Left ventricle myocardium inferior (tissue), 1 donor: ENCODE results near the gene GFER. TPM values are rescaled to one million over a fixed set of nuclear protein-coding genes. Genes with fewer than 3 reads are reported as not detected.
A peak's percentile ranks its signal among the peaks of the same experiment; 100 is the strongest.

Experiments used
- DNase-seq: peaks from one replicate; pipeline ENCODE4 v3.0.0-alpha.2; 2020
- H3K27ac ChIP-seq: fragments of 200-600 bp; replicated peaks from 2 replicates; pipeline ENCODE4 v1.8.0; 2021
- H3K27me3 ChIP-seq: fragments of 200-600 bp; 2 replicates; pipeline ENCODE4 v1.8.0; 2021; ENCODE audit warnings: low read depth
- H3K36me3 ChIP-seq: fragments of 200-600 bp; 2 replicates; pipeline ENCODE4 v1.8.0; 2021
- H3K4me1 ChIP-seq: fragments of 200-600 bp; 2 replicates; pipeline ENCODE4 v1.8.0; 2021
- H3K4me3 ChIP-seq: fragments of 200-600 bp; 2 replicates; pipeline ENCODE4 v1.8.0; 2021; ENCODE audit warnings: mild to moderate bottlenecking, moderate library complexity
- H3K9me3 ChIP-seq: fragments of 200-600 bp; replicated peaks from 2 replicates; pipeline ENCODE4 v1.8.0; 2021
- intact Hi-C: fragments of 100-400 bp; cut with micrococcal nuclease; formaldehyde crosslinking; loops from one replicate; pipeline ENCODE4 v1.11.0; 2022
- total RNA-seq: library from RNA; stranded (reverse); fragmentation: NEBNext Ultra II Directional; extraction: Animal tissue kit (Norgen Biotek cat#: 25700); gene quantifications from one replicate; pipeline ENCODE4 v1.2.1, GENCODE V29; 2021
- TF ChIP-seq, protein P1 (sequence below): fragments of 200-600 bp; IDR thresholded peaks from 2 replicates; pipeline ENCODE4 v1.8.0; 2021; ENCODE audit warnings: antibody characterized with exemption, mild to moderate bottlenecking, borderline replicate concordance
- donor health status: DM: no; HTN: yes; CAD: no; lungs with severe emphysema.

GFER gene
- total RNA-seq, 1 donor from 2014 or later: 23.3 TPM

DNA sequence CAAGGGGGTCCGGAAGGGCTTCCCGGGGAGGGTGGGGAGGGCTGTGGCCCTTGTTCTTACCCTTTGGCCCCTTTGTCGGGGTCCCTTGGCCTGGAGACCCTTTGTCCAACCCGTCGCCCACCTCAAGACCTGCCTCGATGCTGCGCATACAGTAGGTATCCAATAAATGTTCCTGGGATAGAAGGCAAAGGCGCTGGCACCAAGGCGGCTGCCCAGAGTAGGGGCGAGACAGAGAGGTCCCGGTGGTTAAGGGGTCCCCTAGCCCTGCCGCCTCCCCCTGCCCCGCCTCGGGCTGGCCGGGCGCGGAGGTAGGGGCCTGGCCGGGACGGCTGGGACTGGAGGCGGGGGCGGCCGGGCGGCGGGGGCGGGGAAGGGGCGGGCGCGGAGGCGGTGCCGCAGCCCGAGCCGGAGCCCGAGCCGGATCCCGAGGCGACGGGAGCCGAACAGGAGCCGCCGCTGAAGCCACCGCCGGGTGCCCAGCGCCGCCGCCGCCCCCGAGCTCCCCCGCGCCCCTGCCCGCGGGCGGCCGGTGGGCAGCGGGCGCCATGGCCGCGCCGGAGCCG, 42.5 kb downstream of the GFER start, which contains the start of gene NHERF2:
TSS of gene NHERF2 (plus strand) at position 442 of the 563 bp plus-strand sequence. CDS start at position 546, 104 bp downstream.
- H3K9me3 ChIP-seq: no peaks in the 10 kb centered on the region
- H3K36me3 ChIP-seq: peaks cover 12% of the 10 kb centered on the region
- peaks cover 74% of the 10 kb centered on the region for H3K4me1 ChIP-seq
- TF ChIP-seq, protein P1, sequence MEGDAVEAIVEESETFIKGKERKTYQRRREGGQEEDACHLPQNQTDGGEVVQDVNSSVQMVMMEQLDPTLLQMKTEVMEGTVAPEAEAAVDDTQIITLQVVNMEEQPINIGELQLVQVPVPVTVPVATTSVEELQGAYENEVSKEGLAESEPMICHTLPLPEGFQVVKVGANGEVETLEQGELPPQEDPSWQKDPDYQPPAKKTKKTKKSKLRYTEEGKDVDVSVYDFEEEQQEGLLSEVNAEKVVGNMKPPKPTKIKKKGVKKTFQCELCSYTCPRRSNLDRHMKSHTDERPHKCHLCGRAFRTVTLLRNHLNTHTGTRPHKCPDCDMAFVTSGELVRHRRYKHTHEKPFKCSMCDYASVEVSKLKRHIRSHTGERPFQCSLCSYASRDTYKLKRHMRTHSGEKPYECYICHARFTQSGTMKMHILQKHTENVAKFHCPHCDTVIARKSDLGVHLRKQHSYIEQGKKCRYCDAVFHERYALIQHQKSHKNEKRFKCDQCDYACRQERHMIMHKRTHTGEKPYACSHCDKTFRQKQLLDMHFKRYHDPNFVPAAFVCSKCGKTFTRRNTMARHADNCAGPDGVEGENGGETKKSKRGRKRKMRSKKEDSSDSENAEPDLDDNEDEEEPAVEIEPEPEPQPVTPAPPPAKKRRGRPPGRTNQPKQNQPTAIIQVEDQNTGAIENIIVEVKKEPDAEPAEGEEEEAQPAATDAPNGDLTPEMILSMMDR: no peak
- H3K27ac ChIP-seq: peak within 1 kb of the TSS; percentile 98
- peaks cover 12% of the 10 kb centered on the region for H3K27me3 ChIP-seq
- intact Hi-C loops: loop anchor here (10.0 kb wide), 1 partner anchor 118 kb away; the partner anchor contains the start of gene RAB26
- peak; percentile 55 for DNase-seq
- H3K4me3 ChIP-seq: peak within 1 kb of the TSS; percentile 91

DNA sequence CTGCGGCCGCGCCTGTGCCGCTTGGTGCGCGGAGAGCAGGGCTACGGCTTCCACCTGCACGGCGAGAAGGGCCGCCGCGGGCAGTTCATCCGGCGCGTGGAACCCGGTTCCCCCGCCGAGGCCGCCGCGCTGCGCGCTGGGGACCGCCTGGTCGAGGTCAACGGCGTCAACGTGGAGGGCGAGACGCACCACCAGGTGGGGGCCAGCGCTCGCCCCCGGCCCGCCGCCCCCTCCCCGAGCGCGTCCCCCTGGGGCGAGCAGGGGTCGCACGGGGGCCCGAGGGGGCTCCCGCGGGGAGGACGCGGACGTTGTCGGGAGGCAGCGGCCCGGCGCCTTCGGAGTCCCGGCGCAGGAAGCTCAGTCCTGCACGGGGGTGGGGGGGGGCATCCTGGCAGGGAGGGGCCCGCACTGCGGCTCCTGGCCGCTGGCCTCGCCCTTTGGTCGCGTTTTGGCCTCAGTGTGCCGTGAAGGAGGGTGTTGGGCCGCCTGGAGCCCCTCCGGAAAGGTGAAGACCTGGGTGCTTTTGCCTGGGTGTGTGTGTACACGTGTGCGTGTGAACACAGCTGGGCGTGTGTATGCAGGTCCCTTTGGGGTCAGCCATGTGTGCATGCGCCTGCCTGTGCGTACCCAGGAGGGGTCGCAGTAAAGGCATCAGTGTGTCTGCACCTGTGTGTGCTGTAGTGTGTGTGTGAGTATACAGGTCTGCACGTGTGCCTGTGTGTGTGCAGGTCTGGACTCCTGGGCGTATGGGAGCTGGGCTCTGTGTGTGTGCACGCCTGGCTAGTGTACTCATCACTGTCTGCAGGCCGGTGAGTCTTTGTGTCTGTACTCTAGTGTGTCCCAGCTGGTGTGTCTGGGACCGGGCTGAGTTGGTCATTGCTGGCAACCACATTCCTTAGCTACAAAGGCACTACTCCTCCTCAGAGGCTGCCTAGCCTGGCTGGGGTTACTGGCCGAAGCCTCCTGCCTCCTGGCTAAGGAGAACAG, 43.3 kb downstream of the GFER start:
- H3K9me3 ChIP-seq: no peaks in the 10 kb centered on the region
- TF ChIP-seq, protein P1: no peak
- H3K4me1 ChIP-seq: peaks cover 79% of the 10 kb centered on the region
- H3K27me3 ChIP-seq: peaks cover 4% of the 10 kb centered on the region
- H3K36me3 ChIP-seq: peaks cover 12% of the 10 kb centered on the region
- peak overlapping the region; percentile 98 for H3K27ac ChIP-seq
- intact Hi-C loops: loop anchor here (10.0 kb wide), 1 partner anchor 117 kb away; the partner anchor contains the start of gene RAB26
- DNase-seq: no peak
- peak overlapping the region; percentile 91 for H3K4me3 ChIP-seq

DNA sequence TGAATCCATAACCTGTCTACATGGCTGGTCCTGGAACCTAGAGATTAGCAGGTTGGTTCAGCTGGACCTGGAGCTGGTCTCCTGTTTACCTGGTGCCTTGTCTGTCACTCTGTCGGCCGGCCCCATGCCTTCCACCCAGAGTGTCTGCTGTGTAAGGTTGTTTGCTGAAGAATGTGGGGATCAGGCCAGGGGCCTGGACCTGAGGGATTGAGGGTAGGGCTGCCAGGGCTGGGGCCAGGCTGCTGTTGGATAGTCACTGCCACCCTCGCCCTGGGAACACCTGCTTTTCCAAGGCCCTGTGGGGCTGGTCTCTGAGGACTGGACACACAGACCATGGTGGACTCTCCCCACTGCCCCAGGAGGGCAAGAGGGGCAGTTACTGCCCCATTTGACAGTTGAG, 44.2 kb downstream of the GFER start:
- intact Hi-C loops: loop anchor here (10.0 kb wide), 1 partner anchor 117 kb away; the partner anchor contains the start of gene RAB26
- H3K9me3 ChIP-seq: no peaks in the 10 kb centered on the region
- peaks cover 12% of the 10 kb centered on the region for H3K36me3 ChIP-seq
- H3K4me3 ChIP-seq: peak overlapping the region; percentile 91
- peaks cover 80% of the 10 kb centered on the region for H3K4me1 ChIP-seq
- DNase-seq: no peak
- TF ChIP-seq, protein P1: no peak
- H3K27ac ChIP-seq: peak overlapping the region; percentile 98
- H3K27me3 ChIP-seq: no peaks in the 10 kb centered on the region

DNA sequence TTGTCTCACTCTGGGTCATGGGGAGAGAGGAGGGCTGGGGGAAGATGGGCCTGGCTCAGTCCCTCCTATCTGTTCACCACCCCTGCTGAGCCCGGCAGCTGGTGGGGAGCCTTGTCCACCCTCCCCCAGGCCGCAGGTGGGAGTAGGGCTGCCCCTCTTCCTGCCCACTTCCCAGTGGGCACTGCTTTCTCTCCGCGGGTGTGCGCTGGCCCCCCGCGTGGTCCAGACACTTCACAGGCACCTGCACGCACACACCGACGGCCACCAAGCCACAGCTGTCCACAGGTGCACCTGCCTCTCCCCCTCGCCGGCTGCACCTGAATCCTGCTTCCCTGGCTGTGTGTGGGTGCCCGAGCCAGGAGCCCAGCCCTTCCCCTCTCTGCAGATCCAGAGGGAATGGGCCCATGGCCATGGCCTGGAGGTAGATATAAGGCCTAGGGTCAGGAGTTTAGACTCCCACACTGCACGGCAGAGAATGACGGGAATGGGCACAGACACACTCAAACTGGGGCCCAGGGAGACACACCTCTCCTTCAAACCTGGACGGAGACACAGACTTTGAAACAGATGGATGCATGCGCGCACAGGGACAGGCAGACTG, 44.7 kb downstream of the GFER start:
- Histone ChIP-seq H3K9me3 (no peaks in the 10 kb centered on the region), H3K27me3 (no peaks in the 10 kb centered on the region), H3K4me3 (peak overlapping the region; percentile 91), H3K4me1 (peaks cover 82% of the 10 kb centered on the region), H3K36me3 (peaks cover 12% of the 10 kb centered on the region), H3K27ac (peak overlapping the region; percentile 98)
- DNase-seq: no peak
- TF ChIP-seq, protein P1: no peak
- intact Hi-C loops: loop anchor here (10.0 kb wide), 1 partner anchor 116 kb away; the partner anchor contains the start of gene RAB26

DNA sequence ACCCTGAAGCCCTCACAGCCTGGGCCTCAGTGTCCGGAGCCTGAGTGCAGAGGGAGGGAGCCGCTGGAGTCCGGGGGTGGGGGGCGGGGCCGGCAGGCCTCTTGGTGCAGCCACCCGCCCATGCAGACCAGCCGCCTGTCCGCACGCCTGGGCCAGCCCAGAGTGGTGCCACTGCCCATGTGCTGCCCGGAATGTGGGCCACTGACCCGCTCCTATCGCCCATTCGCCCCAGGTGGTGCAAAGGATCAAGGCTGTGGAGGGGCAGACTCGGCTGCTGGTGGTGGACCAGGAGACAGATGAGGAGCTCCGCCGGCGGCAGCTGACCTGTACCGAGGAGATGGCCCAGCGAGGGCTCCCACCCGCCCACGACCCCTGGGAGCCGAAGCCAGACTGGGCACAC, 45.4 kb downstream of the GFER start:
- Histone ChIP-seq H3K9me3 (no peaks in the 10 kb centered on the region), H3K27ac (peak overlapping the region; percentile 98), H3K4me1 (peaks cover 80% of the 10 kb centered on the region), H3K27me3 (no peaks in the 10 kb centered on the region), H3K36me3 (peaks cover 12% of the 10 kb centered on the region), H3K4me3 (peak overlapping the region; percentile 91)
- intact Hi-C loops: loop anchor here (10.0 kb wide), 1 partner anchor 115 kb away; the partner anchor contains the start of gene RAB26
- DNase-seq: no peak
- TF ChIP-seq, protein P1: no peak
